ENCODE data around the gene NPAS4. TPM values are rescaled to one million over a fixed set of nuclear protein-coding genes. Genes with fewer than 3 reads are reported as not detected.
A peak's percentile ranks its signal among the peaks of the same experiment; 100 is the strongest.

Gene NPAS4
- total and polyA plus RNA-seq, 9 of the 15 experiments (the other 6 are each of a cell fraction or from before 2014, with no cell fraction given), result not detected

GRCh38 chr11:66438504-66439466 is 17.9 kb downstream of the NPAS4 start, which contains the start of gene MRPL11 (continued):
- TF ChIP-seq, protein P1, sequence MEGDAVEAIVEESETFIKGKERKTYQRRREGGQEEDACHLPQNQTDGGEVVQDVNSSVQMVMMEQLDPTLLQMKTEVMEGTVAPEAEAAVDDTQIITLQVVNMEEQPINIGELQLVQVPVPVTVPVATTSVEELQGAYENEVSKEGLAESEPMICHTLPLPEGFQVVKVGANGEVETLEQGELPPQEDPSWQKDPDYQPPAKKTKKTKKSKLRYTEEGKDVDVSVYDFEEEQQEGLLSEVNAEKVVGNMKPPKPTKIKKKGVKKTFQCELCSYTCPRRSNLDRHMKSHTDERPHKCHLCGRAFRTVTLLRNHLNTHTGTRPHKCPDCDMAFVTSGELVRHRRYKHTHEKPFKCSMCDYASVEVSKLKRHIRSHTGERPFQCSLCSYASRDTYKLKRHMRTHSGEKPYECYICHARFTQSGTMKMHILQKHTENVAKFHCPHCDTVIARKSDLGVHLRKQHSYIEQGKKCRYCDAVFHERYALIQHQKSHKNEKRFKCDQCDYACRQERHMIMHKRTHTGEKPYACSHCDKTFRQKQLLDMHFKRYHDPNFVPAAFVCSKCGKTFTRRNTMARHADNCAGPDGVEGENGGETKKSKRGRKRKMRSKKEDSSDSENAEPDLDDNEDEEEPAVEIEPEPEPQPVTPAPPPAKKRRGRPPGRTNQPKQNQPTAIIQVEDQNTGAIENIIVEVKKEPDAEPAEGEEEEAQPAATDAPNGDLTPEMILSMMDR (IDR thresholded peaks at IDR 0.05 in 2 of 3, conservative IDR thresholded peaks at IDR 0.05 in 1 of 3; ENCODE audit: insufficient read depth in 2 of 3, low read depth in 1 of 3, low read length in 3 of 3), result peak; percentile 78 to 91 (median 91)
- TF ChIP-seq PHF8 (IDR thresholded peaks at IDR 0.05; ENCODE audit: borderline replicate concordance, low read length) (peak; percentile 90), HDGF (IDR thresholded peaks at IDR 0.05) (0 out of 2 replicates have a peak, but pooled peaks have one; percentile 52), STAT6 (CRISPR knock-in tag; IDR thresholded peaks at IDR 0.05) (peak; percentile 92), MAZ (CRISPR knock-in tag; conservative IDR thresholded peaks at IDR 0.05 in 1 of 2, IDR thresholded peaks at IDR 0.05 in 1 of 2) (peak in 1 of 2 experiments; percentile 44; a peak in 2 of 4 replicates), HCFC1 (IDR thresholded peaks at IDR 0.05; ENCODE audit: low read depth, low read length) (peak; percentile 98), BACH1 (tag; IDR thresholded peaks at IDR 0.05) (peak; percentile 51; the same call in 1 of the 2 replicates), DNMT1 (IDR thresholded peaks at IDR 0.05) (no peak), TAF7 (tag; IDR thresholded peaks at IDR 0.05) (peak; percentile 72), POLR2AphosphoS2 (IDR thresholded peaks at IDR 0.05; ENCODE audit: low read length) (no peak), CTCFL (IDR thresholded peaks at IDR 0.05; ENCODE audit: borderline replicate concordance, insufficient read depth, low read depth, low read length, poor library complexity, severe bottlenecking) (peak; percentile 80), ZNF175 (CRISPR knock-in tag; IDR thresholded peaks at IDR 0.05; ENCODE audit: low read depth) (peak; percentile 22; the same call in 1 of the 2 replicates), POLR2G (IDR thresholded peaks at IDR 0.05; ENCODE audit: low read depth, low read length) (peak; percentile 87), ZNF324 (CRISPR knock-in tag; IDR thresholded peaks at IDR 0.05) (no peak)
- TF ChIP-seq, protein P2, sequence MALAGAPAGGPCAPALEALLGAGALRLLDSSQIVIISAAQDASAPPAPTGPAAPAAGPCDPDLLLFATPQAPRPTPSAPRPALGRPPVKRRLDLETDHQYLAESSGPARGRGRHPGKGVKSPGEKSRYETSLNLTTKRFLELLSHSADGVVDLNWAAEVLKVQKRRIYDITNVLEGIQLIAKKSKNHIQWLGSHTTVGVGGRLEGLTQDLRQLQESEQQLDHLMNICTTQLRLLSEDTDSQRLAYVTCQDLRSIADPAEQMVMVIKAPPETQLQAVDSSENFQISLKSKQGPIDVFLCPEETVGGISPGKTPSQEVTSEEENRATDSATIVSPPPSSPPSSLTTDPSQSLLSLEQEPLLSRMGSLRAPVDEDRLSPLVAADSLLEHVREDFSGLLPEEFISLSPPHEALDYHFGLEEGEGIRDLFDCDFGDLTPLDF (CRISPR knock-in tag; IDR thresholded peaks at IDR 0.05), result peak; percentile 52; the same call in 1 of the 2 replicates
- TF ChIP-seq, protein P3, sequence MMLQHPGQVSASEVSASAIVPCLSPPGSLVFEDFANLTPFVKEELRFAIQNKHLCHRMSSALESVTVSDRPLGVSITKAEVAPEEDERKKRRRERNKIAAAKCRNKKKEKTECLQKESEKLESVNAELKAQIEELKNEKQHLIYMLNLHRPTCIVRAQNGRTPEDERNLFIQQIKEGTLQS (IDR thresholded peaks at IDR 0.05), result no peak
- TF ChIP-seq, protein P3 (CRISPR knock-in tag; conservative IDR thresholded peaks at IDR 0.05), result peak; percentile 81
